Measurements from ENCODE around the gene ZP3.

DNA sequence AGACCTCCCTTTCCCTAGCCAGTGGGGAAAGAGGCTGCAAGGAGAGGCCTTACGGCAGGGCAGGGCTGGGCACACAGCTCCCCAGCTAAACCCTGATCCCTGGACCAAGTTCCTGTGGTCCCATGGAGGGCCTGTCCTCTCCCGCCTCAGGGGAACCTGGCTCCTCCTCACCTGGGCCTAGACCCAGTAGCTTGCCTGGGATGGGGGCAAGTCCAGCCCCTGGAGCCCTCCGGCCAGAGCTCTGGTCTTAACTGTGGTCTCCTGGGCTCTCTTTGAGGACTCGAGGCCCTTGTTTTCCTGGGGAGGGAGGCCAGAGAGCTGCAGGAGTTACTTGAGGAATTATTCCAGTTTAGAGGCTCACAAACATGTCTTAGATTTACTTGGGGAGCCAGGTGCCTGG, 1.5 kb downstream of the ZP3 start:
- TF ChIP-seq, protein P1, sequence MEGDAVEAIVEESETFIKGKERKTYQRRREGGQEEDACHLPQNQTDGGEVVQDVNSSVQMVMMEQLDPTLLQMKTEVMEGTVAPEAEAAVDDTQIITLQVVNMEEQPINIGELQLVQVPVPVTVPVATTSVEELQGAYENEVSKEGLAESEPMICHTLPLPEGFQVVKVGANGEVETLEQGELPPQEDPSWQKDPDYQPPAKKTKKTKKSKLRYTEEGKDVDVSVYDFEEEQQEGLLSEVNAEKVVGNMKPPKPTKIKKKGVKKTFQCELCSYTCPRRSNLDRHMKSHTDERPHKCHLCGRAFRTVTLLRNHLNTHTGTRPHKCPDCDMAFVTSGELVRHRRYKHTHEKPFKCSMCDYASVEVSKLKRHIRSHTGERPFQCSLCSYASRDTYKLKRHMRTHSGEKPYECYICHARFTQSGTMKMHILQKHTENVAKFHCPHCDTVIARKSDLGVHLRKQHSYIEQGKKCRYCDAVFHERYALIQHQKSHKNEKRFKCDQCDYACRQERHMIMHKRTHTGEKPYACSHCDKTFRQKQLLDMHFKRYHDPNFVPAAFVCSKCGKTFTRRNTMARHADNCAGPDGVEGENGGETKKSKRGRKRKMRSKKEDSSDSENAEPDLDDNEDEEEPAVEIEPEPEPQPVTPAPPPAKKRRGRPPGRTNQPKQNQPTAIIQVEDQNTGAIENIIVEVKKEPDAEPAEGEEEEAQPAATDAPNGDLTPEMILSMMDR (IDR thresholded peaks at IDR 0.05), result no peak
- TF ChIP-seq POLR2A (IDR thresholded peaks at IDR 0.05; ENCODE audit: low read depth) (no peak), EP300 (IDR thresholded peaks at IDR 0.05) (no peak)
